ENCODE results near the gene NDOR1.

NDOR1 gene

GRCh38 chr9:137217276-137218211, 12.0 kb downstream of the NDOR1 start:
- peak overlapping the region; percentile 45 for H3K4me3 ChIP-seq (ENCODE audit: low read length)
- peak; percentile 21 for TF ChIP-seq CTCF (IDR thresholded peaks at IDR 0.05; ENCODE audit: insufficient read depth, low read depth, low read length, missing control alignments)
- peak; percentile 87 for DNase-seq (ENCODE audit: low read depth)

GRCh38 chr9:137218212-137218753, 12.8 kb downstream of the NDOR1 start:
- DNase-seq (ENCODE audit: low read depth): no peak
- TF ChIP-seq CTCF (IDR thresholded peaks at IDR 0.05; ENCODE audit: insufficient read depth, low read depth, low read length, missing control alignments): no peak
- no peak overlapping the region for H3K4me3 ChIP-seq (ENCODE audit: low read length)

- no peak for TF ChIP-seq CTCF (IDR thresholded peaks at IDR 0.05; ENCODE audit: insufficient read depth, low read depth, low read length, missing control alignments)
- no peak overlapping the region for H3K4me3 ChIP-seq (ENCODE audit: low read length)
- peak; percentile 36 for DNase-seq (ENCODE audit: low read depth)
Observed at GRCh38 chr9:137218754-137219271, 13.3 kb downstream of the NDOR1 start.

- DNase-seq (ENCODE audit: low read depth): no peak
- no peak for TF ChIP-seq CTCF (IDR thresholded peaks at IDR 0.05; ENCODE audit: insufficient read depth, low read depth, low read length, missing control alignments)
- no peak overlapping the region for H3K4me3 ChIP-seq (ENCODE audit: low read length)
Observed at GRCh38 chr9:137219757-137220316, 14.3 kb downstream of the NDOR1 start.

- no peak for DNase-seq (ENCODE audit: low read depth)
- no peak overlapping the region for H3K4me3 ChIP-seq (ENCODE audit: low read length)
- TF ChIP-seq CTCF (IDR thresholded peaks at IDR 0.05; ENCODE audit: insufficient read depth, low read depth, low read length, missing control alignments): no peak
Observed at GRCh38 chr9:137220317-137221094, 15.0 kb downstream of the NDOR1 start.

GRCh38 chr9:137221095-137221505, 15.6 kb downstream of the NDOR1 start:
- H3K4me3 ChIP-seq (ENCODE audit: low read length): no peak overlapping the region
- DNase-seq (ENCODE audit: low read depth): no peak
- TF ChIP-seq CTCF (IDR thresholded peaks at IDR 0.05; ENCODE audit: insufficient read depth, low read depth, low read length, missing control alignments): no peak

Data from epithelial cell of esophagus (primary cell).